Left cardiac atrium (tissue), 4 donors: ENCODE measurements around the gene ATMIN. TPM values are rescaled to one million over a fixed set of nuclear protein-coding genes. Genes with fewer than 3 reads are reported as not detected.

Source experiments
- ATAC-seq, 2 donors: fragments of 200-7000 bp; cut with Tn5 transposase; one replicate each; pipeline ENCODE4 v1.9.1; 2020; ENCODE audit warnings: mild to moderate bottlenecking in 2 of 2, moderate library complexity in 2 of 2
- DNase-seq: peaks from one replicate; pipeline ENCODE4 v3.0.0-alpha.2; 2020
- intact Hi-C, 2 donors: fragments of 100-400 bp; cut with DNase I; formaldehyde crosslinking; loops; one replicate each; pipeline versions ENCODE4 v1.14.1 to v1.15.1; 2022 to 2023
- total RNA-seq, 2 donors: library from RNA; stranded (reverse); fragmentation: NEBNext Ultra II Directional; extraction: Animal tissue kit (Norgen Biotek cat#: 25700); gene quantifications; one replicate each; pipeline ENCODE4 v1.2.1, GENCODE V29; 2021
- donor health status: DM: no; HTN: yes; CAD: no.
- donor health status: DM: no; HTN: yes; CAD: no; lungs with severe emphysema.
- donor health status: DM: yes; HTN: yes; CAD: no.
- donor health status: Dilated cardiomyopathy.

Gene ATMIN
- total RNA-seq, 2 donors from 2014 or later: 19.4 to 21.3 TPM

DNA sequence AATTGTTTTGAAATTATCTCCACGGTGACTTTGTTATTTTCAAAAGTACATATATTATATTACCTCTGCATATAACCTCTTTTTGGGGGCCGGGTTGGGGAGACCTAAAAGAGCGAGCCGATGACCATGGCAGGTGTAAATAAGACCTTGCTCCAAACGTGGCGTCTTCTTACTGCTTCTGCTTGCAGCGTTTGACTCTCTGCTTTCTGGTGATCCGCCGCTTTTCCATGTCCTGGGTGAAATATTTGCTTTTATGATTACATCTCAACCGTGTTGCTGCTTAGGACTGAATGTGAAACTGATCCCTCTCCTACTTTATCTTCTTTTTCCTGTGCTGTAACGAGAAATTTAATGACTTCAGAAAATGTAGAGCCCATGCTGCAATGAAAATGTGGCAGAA lies 18.1 kb downstream of the ATMIN start:
- intact Hi-C loops: no loop called here
- DNase-seq (no peak), ATAC-seq (no peak)

DNA sequence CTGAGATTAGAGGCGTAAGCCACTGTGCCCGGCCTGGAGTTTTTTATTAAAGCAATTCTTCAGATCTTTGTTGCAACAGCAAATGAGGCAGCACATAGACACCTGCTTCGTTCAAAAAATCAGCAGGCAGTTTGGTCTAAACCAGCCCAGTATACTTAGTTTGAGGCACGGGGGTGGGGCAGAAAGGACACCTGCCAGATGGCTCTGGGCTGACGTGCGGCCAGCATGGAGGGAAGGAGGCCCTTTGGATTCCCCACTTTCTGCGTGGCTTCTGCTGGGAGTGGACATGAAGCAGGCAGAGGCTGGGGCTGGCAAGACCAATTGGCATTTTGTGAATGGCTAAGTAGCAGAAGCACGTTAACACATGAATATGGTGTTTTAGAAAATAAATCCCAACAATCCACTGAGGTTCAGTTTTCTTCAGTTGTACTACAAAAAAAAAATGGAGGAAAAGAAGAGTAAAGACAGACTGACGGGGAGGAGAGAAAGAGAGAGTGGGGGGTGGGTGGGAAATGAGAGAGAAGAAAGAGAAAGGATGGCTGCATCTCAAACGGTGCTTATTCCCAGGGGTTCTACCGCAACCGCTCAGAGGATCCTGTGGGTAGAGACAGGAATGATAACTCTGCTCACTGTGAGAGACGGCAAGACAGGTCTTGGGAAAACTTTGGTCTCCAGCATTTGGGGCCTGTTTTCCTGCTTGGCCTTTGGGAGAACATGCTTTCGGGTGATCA lies 25.1 kb downstream of the ATMIN start:
- intact Hi-C loops: no loop called here
- DNase-seq (no peak), ATAC-seq (no peak)

DNA sequence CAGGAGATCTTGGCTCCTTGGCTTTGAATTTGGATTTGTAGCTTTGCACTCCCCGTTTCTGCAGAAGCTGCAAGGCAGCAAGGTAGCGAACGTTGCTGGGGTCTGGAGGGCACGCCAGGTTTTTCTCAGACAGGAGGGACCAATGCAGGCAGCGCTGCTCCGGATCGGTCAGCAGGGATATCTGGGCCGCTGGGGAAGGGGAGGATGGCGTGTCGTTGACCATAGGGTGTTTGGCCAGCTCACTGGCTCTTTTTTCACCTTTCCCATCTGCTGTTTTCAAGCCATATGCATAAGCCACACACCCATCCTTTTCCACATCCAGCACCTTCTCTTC lies 25.6 kb downstream of the ATMIN start:
- DNase-seq (no peak), ATAC-seq (no peak)
- intact Hi-C loops: no loop called here

DNA sequence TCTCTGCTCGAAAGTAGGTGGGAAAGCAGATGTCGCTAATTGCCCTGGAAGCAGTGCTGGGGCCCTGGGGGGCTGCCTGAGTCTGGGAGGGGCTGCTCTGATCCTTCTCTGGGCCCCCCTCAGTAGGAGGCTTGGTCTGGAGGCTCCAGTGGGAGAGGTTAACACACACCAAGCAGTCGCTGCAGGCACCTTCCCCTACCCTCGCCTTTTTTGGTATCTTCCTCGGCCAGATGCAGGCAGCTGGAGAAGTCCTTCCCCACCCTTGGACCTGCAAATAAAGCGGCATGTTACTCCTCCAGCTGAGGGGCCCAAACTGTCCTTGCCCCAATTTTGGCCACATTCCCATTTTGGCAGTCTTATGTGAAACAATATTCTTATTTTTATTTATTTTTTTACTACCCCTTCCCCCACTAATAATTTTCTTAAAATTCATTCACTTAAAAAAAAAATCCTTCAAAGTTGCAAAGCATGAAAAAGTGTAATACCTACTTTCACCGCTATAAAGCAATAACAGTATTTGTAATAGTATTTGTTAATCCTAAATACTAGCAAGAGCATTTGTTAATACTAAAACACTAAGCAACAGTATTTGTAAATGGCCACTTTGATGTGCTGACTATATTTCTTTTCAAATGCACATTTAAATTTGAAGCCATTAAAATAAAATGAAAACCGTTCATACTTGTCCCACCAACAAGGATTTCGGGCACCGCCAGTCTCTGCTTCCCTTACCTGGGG lies 26.4 kb downstream of the ATMIN start:
- no peak for ATAC-seq
- intact Hi-C loops: no loop called here
- DNase-seq: no peak

DNA sequence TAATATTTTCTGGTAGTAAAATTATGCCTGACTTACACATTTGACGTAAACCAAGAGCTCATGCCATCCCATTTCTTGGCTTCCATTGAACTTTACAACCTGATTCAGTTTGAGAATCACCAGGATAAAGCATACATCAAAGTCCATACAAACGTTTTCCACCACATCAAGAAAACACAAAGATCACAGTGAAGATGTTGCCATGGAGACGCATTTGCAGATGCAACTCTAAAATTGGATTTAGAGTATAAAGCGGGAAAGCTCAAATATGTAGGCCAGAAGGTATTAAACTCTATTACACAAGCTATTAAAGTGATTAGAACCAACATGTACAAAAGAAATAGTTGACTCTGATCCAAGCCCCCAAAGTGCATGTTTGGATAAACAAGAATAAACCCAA lies 31.0 kb downstream of the ATMIN start:
- ATAC-seq: no peak
- DNase-seq: no peak
- intact Hi-C loops: no loop called here

DNA sequence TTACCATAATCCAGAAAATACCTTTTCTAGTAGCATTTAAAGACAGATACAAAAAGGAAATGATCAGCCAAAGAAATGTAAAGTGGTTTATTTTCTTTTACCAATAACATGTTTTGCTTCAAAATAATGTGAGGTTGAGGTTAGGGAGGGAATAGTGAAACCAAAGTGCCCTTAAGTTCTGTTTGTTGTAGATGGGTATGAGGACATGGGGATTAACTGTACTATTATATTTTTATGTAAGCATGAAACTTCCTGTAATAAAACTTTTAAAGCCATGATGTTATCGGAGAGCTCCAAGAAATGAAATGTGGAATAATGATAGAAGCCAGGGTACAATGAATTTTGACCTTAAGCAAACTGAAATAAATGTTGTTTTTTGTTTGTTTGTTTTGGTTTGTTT lies 31.5 kb downstream of the ATMIN start:
- ATAC-seq: no peak
- no peak for DNase-seq
- intact Hi-C loops: no loop called here

DNA sequence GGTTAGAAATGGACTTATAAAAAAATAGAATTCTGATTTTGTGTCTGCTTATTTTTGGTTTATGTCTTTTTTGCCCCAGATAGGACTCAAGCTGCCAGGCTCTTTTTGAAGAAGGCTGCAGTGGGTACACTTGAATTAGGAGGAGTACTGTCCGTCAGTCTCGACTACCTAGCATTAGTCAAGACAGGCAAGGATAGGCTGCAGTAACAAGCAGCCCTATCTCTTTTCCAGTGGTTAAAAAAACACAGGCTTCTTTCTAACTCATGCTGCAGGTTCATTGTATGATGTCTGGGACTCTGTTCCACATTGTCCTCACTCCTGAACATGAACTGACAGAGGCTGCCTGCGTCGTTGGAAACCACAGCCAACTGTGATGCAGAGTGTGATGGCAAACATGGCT lies 33.4 kb downstream of the ATMIN start:
- ATAC-seq: no peak
- no peak for DNase-seq
- intact Hi-C loops: no loop called here

DNA sequence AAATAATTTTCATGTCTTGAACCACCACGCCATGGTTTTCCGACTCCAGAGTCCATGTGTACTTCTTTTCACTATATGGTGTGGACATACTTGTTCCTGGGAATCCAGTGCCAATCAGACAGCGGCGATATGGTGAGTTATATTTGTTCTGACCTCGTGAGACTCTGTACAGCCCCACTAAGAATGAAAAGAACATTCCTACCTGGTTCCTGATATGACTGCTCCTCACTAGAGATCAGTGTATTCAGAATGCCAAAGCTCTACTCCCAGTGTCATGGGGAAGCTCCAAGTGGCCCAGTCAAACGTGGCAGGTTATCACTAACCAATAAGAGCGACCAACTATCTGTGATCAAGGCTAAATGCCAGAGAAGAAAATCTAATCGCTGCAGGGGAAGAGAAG lies 35.3 kb downstream of the ATMIN start:
- intact Hi-C loops: no loop called here
- DNase-seq: no peak
- no peak for ATAC-seq

DNA sequence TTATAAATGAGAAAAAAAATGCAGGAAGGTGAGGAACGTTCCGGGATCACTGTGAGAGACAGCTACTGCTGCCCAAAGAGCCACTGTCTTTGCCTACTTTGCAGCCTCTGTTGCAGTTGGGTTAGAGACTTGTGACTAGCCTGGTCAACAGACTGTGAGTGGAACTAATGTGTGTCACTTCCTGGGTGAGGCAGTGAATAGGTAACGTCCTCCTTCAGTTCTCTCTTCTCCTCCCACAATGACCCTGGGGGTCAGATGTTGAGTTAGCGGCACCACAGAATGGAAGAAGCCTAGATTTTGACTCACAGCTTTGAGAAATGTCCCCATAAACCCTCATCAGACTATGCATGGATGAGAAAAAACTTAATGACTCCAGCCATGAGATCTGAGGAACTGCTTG lies 36.2 kb downstream of the ATMIN start:
- ATAC-seq (no peak), DNase-seq (no peak)
- intact Hi-C loops: no loop called here

DNA sequence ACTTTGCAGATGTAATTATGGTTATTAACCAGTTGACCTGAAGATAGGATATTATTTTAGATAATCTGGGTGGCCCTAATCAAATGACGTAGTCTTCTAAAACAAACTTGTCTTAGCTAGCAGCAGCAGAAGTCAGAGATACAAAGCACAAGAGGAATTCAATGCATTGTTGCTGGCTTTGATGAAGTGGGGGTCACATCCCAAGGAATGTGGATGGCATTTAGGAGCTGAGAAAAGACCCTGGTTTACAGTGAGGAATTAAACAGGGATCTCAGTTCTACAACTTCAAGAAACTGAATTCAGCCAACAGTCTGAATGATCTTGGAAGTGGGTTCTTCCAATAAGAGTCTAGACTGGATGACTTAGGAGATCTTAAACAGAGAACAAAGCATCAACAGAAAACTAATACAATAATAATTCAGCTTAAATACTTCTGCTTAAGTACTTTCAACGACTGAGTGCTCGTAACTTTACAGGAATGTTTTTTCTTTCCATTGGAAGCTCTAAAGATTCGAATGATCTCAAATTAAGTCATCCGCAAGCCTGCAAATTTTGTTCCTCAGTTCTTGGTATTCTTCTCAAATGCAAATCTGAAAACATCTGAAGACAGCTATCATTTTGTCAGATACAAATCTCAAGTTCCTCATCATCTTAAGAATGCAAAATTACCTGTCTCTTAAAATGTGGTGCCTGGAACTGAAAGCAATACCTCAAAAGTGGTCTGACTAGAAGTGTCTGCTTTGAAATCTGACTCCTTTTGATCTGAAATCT lies 38.1 kb downstream of the ATMIN start:
- intact Hi-C loops: no loop called here
- no peak for DNase-seq
- no peak for ATAC-seq

DNA sequence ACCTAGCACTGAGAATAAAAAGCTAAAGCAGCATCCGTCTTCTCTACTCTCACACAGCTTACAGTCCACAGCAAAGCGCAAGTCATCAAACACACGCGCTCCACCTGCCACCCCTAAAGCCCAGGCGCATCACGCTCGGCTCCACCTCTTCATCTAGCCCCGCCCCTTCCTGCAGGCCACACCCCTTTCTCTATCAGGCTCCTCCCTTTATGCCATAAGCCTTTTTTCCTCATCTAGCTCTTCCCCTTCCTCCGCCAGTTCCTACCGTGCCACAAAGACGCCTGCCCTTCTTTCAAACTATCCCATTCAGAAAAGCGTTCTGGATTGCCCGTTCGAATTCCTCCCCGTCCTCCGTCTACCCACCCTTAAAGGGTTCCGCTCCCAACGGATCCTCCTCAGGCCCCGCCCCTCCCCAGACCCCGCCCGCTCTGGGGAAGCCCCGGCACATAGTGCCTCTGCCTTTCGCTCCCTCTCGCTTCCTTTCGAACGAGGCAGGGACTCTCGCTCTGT lies 41.0 kb downstream of the ATMIN start:
- ATAC-seq (peak; percentile 93 to 96), DNase-seq (peak; percentile 91)
- intact Hi-C loops: no loop called here

DNA sequence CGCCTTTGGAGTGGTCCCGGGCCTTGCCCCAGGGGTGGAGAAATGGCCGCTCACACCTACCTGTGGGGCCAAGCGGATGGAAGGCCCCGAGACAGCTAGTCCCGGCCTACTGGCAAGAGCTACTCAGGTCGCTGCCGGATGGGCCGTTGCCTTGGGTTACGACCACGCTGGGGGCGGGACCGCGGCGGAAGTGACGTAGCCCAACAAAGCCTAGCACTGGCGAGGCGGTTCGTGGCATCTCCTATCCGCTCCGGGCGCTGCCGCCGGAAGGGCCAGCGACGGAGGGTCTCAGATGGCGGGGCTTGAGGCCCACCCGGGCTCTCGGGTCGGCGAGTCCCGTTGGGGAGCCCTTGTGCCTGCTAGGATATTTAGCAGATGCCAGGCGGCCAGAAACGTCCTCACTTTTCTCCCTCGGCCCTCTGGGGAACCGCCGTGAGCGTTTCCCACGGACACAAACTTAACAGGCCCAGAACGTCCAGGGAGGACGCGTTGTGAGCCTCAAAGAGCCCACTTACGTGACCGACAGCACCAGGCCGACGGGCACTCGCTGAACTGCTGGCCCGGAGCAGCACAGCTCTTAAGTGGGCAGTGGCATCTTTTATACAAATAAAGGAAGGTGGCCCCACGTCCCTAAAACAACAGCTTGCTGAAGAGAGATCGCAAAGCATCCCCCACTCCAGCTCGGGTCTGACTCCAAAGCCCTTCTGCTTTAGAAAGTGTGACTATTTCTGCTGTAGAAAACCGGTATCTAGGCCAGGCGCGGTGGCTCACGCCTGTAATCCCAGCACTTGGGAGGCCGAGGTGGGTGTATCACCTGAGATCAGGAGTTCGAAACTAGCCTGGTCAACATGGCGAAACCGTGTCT lies 41.7 kb downstream of the ATMIN start, which contains the start of gene C16orf46:
TSS of gene C16orf46 (minus strand) at position 163 of the 865 bp plus-strand sequence. CDS start 13,283 bp downstream, outside the sequence.
- intact Hi-C loops: no loop called here
- peak; percentile 98 to 99 for ATAC-seq
- DNase-seq: peak; percentile 97

DNA sequence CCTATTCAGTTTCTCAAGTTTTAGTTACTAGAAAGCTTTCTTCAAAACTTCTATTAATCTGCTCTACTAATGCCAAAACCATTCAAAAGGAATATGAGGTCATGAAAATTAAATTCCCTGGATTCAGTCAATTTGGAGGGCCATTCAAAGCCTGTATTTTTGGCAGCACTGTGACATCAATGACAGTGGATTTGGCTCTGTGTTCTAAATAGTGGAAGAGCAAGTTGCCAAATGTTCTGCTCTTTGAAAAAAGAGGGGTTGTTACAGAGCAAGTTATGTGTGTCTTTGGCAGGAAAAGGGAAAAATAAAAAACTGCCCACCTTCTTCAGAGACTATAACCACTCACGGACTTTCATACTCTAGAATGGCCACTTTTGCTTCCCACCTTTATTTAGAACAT lies 44.6 kb downstream of the ATMIN start:
- no peak for DNase-seq
- intact Hi-C loops: no loop called here
- no peak for ATAC-seq

DNA sequence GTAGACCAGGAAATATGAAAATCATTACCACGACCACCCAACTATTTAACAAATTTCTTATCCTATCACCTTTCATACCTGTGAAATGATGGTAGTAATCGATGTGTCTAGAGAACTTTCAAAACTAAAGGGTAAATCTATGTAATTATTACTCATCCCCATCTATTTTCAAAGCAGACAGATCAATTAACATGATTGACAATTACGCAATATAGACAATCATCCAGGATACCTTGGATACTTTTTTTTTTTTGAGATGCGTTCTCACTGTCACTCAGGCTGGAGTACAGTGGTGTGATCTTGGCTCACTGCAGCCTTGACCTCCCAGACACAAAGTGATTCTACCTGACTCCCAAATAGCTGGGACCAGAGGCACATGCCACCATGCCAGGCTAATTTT lies 45.4 kb downstream of the ATMIN start:
- ATAC-seq (no peak), DNase-seq (no peak)
- intact Hi-C loops: no loop called here

DNA sequence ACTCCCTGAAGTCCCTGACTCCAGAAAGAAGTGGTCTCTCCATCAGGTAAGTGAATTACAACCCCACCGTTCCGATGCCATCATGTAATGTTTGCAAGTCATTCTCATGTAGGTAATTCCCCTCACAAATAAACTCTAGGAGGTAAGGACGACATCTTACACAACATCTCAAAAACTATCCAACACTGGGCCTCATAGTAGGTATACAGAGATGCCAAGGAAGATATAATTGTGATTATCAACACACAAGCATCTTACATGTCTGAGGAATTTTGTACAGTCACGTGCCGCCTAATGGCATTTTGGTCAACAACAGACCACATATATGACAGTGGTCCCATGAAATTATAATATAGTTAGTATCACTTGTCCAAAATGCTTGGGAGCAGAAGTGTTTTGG lies 53.2 kb downstream of the ATMIN start:
- DNase-seq: no peak
- no peak for ATAC-seq
- intact Hi-C loops: no loop called here

DNA sequence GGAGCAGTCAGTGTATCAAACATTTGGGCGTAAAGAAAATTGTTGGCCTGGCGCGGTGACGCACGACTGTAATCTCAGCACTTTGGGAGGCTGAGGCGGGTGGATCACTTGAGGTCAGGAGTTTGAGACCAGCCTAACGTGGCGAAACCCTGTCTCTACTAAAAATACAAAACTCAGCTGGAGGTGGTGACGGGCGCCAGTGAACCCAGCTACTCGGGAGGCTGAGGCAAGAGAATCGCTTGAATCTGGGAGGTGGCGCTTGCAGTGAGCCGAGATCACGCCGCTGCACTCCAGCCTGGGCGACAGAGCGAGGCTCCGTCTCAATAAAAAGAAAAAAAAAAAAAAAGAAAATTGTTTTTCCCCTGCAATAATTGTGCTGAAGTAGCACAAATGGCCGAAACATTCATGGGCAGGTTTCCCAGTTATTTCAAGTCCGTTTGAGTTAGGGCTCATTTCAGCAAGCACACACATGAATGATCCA lies 59.2 kb downstream of the ATMIN start:
- ATAC-seq (no peak), DNase-seq (no peak)
- intact Hi-C loops: no loop called here

DNA sequence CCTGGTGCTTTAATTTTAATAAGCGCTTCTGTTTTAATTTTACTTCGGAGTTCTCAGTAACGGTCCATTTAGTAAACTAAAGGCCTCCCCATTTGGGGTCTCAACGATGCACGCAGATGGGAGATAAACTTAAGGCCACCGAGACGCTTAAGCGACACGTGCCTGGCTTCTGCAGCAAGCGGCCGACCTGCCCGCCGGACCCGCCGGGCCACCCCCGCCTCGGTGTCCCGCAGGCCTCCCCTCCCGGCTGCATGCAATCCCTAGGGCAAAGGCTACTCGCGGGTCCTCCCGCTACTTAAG lies 60.0 kb downstream of the ATMIN start:
- intact Hi-C loops: no loop called here
- ATAC-seq: no peak
- no peak for DNase-seq

DNA sequence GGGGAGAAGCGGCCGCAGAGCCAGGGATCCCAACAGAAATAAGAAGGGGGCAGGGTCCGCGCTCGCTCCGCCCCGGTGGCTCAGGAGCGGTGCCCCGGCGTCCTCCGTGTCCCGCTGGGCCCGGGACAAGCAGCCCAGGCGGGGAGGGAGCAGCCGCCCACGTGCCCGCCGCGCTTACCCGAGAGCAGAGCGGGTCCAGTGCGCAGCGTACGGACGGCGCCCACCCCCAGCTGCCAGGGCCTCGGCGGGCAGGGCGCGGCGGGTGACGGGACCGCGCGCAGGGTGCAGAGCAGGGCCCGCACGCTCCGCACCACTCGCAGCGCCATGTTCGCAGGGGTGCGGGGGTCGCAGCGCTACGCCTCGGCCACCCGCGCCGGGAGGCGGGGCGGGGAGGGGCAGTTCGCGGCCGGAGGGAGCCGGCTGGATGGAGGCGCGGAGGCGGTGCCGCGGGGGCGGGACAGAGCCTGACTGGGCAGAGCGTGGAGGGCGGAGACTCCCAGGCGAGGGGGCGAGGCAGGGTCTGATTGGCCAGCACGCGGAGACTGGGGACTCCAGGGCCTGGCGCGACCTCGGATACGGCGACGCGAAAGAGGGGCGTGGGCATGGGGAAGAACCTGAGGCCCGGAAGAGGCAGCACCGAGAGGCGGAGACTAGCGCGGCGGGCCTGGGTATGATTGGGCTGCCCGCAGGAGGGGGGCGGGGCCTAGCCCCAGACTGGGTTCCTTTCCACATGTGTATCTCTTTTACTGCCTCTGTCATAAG lies 60.5 kb downstream of the ATMIN start, which contains the start of gene GCSH:
TSS of gene GCSH (minus strand) at position 443 of the 762 bp plus-strand sequence. CDS start at position 326, 117 bp downstream.
- peak; percentile 100 for DNase-seq
- peak; percentile 99 to 100 for ATAC-seq
- intact Hi-C loops: no loop called here
